Transverse colon (tissue), 4 donors: Measurements from ENCODE around the gene GDF7. TPM values are rescaled to one million over a fixed set of nuclear protein-coding genes. Genes with fewer than 3 reads are reported as not detected.
A peak's percentile ranks its signal among the peaks of the same experiment; 100 is the strongest.

Source experiments
- DNase-seq: peaks from one replicate; pipeline ENCODE4 v3.0.0-alpha.2; 2019
- H3K27ac ChIP-seq, 4 donors: fragments of 200-600 bp; sonication (generic); 2 replicates each; pipeline ENCODE4 v1.5.1; 2016 to 2018; ENCODE audit warnings: inconsistent platforms in 4 of 4
- H3K27me3 ChIP-seq: fragments of 200-600 bp; sonication (generic); 2 replicates; pipeline ENCODE4 v1.5.1; 2017; ENCODE audit warnings: inconsistent platforms
- H3K36me3 ChIP-seq, 4 donors: fragments of 200-600 bp; sonication (generic); 2 replicates each; pipeline ENCODE4 v1.5.1; 2017 to 2019; ENCODE audit warnings: inconsistent platforms in 4 of 4
- H3K4me1 ChIP-seq, 4 donors: fragments of 200-600 bp; sonication (generic); 2 replicates each; pipeline ENCODE4 v1.5.1; 2017 to 2020; ENCODE audit warnings: inconsistent platforms in 4 of 4
- H3K4me3 ChIP-seq, 4 donors: fragments of 200-600 bp; sonication (generic); 1 replicate in 1 of 4; 2 replicates in 3 of 4; pipeline versions ENCODE4 v1.5.1 to v1.6.1; 2017 to 2019; ENCODE audit warnings: inconsistent platforms in 4 of 4
- H3K9me3 ChIP-seq, 2 donors: fragments of 200-600 bp; sonication (generic); 2 replicates each; pipeline ENCODE4 v1.5.1; 2017 to 2019; ENCODE audit warnings: inconsistent platforms in 2 of 2
- CTCF ChIP-seq, 5 experiments: fragments of 200-600 bp in 3 of 5; fragments of 450-650 bp in 2 of 5; sonication (generic) in 3 of 5; IDR thresholded peaks; 1 replicate in 2 of 5; 2 replicates in 3 of 5; pipeline ENCODE4 v1.5.1; 2016 to 2017; ENCODE audit warnings: antibody characterized with exemption in 5 of 5, inconsistent platforms in 3 of 5, mild to moderate bottlenecking in 2 of 5, moderate library complexity in 1 of 5
- EP300 ChIP-seq: sonication (generic); formaldehyde crosslinking; IDR thresholded peaks from one replicate; pipeline ENCODE4 v1.6.1; 2017; ENCODE audit warnings: antibody characterized with exemption, low read depth
- POLR2A ChIP-seq: fragments of 450-650 bp; IDR thresholded peaks from one replicate; pipeline ENCODE4 v1.6.1; 2016; ENCODE audit warnings: antibody characterized with exemption, mild to moderate bottlenecking, moderate library complexity
- POLR2AphosphoS5 ChIP-seq, 3 donors: sonication (generic); formaldehyde crosslinking; IDR thresholded peaks; one replicate each; pipeline ENCODE4 v1.6.1; 2016; ENCODE audit warnings: antibody characterized with exemption in 3 of 3
- WGBS, 2 donors: methylation state at CpG; one replicate each; pipeline ENCODE4 v1.1.5; 2018; ENCODE audit warnings: low coverage in 1 of 2; 5-methylcytosine and 5-hydroxymethylcytosine counted together
- in situ Hi-C, 4 donors: fragments of 200-750 bp; cut with MboI; loops; one replicate each; pipeline versions ENCODE4 v1.15.0 to v1.15.1; 2017; ENCODE audit warnings: low sequenced_read_pairs in 3 of 4, low pct_ligation_motif_present in 1 of 4, low pct_unique_long_range_greater_than_20kb in 1 of 4
- intact Hi-C: fragments of 100-400 bp; cut with DNase I; formaldehyde crosslinking; loops from one replicate; pipeline ENCODE4 v1.15.1; 2023; ENCODE audit warnings: low total_unique reads
- total RNA-seq, 4 donors: library from RNA; depleted of rRNA; stranded (reverse); fragments of >200 nt; gene quantifications; one replicate each; pipeline ENCODE4 v1.1.0, GENCODE V29; 2016

GDF7 gene
- total RNA-seq, 4 donors from 2014 or later: 0.20 to 1.1 (median 0.58) TPM

- WGBS, 2 donors: 93 to 100% methylated on average over 3 of the region's 3 CpGs
- DNase-seq: no peak
- Histone ChIP-seq H3K27me3 (no peaks in the 10 kb centered on the region), H3K9me3 (no peaks in the 10 kb centered on the region), H3K4me3 (no peak overlapping the region), H3K36me3 (peaks cover 0 to under 1% (median 0%) of the 10 kb centered on the region in 4 donors), H3K4me1 (peaks cover 0 to 17% (median 5%) of the 10 kb centered on the region in 4 donors), H3K27ac (no peak overlapping the region)
- in situ Hi-C loops (no loop called here), intact Hi-C loops (no loop called here)
- TF ChIP-seq POLR2A (no peak), EP300 (no peak), POLR2AphosphoS5 (IDR thresholded peaks at IDR 0.05) (no peak), CTCF (IDR thresholded peaks at IDR 0.05) (no peak)
Measured at GRCh38 chr2:20693317-20693716, 26.4 kb downstream of the GDF7 start.

- Histone ChIP-seq H3K9me3 (no peaks in the 10 kb centered on the region), H3K27ac (no peak overlapping the region), H3K27me3 (no peaks in the 10 kb centered on the region), H3K4me3 (no peak overlapping the region), H3K36me3 (peaks cover 0 to 5% (median 0%) of the 10 kb centered on the region in 4 donors), H3K4me1 (peaks cover 0 to 7% (median 0%) of the 10 kb centered on the region in 4 donors)
- DNase-seq: no peak
- 78% methylated on average over 2 of the region's 2 CpGs; no CpG with 5 or more reads in 1 of the 2 donors for WGBS, 2 donors
- in situ Hi-C loops: no loop called here
- TF ChIP-seq CTCF (IDR thresholded peaks at IDR 0.05) (no peak), POLR2AphosphoS5 (IDR thresholded peaks at IDR 0.05) (no peak), POLR2A (no peak), EP300 (no peak)
- intact Hi-C loops: no loop called here
Measured at GRCh38 chr2:20696366-20696765, 29.4 kb downstream of the GDF7 start.

- TF ChIP-seq POLR2A (no peak), POLR2AphosphoS5 (IDR thresholded peaks at IDR 0.05) (no peak), EP300 (no peak), CTCF (IDR thresholded peaks at IDR 0.05) (no peak)
- in situ Hi-C loops: no loop called here
- Histone ChIP-seq H3K4me3 (no peak overlapping the region), H3K27ac (no peak overlapping the region), H3K4me1 (peaks cover 0 to 3% (median 0%) of the 10 kb centered on the region in 4 donors), H3K9me3 (no peaks in the 10 kb centered on the region), H3K27me3 (no peaks in the 10 kb centered on the region), H3K36me3 (peaks cover 0 to 5% (median 0%) of the 10 kb centered on the region in 4 donors)
- WGBS, 2 donors: 98 to 99% methylated on average over 2 of the region's 2 CpGs
- intact Hi-C loops: no loop called here
- DNase-seq: no peak
Measured at GRCh38 chr2:20697322-20697934, 30.5 kb downstream of the GDF7 start.

GRCh38 chr2:20698916-20699613 is 32.1 kb downstream of the GDF7 start:
- in situ Hi-C loops: no loop called here
- TF ChIP-seq CTCF (IDR thresholded peaks at IDR 0.05) (no peak), POLR2A (no peak), EP300 (no peak), POLR2AphosphoS5 (IDR thresholded peaks at IDR 0.05) (no peak)

More at GRCh38 chr2:20698916-20699613, 32.1 kb downstream of the GDF7 start:
- Histone ChIP-seq H3K4me1 (peaks cover 0 to 3% (median 0%) of the 10 kb centered on the region in 4 donors), H3K36me3 (peaks cover 0 to 5% (median 0%) of the 10 kb centered on the region in 4 donors), H3K4me3 (no peak overlapping the region), H3K9me3 (no peaks in the 10 kb centered on the region), H3K27me3 (no peaks in the 10 kb centered on the region), H3K27ac (peak overlapping the region in 1 of 4 donors; percentile 4)
- intact Hi-C loops: no loop called here
- DNase-seq: no peak
- 62 to 71% methylated on average over 3 to 4 of the region's 4 CpGs for WGBS, 2 donors
